Peyer's patch (tissue), 4 donors: ENCODE results near the gene DLGAP1. TPM values are rescaled to one million over a fixed set of nuclear protein-coding genes. Genes with fewer than 3 reads are reported as not detected.
"Not testable (repeated sequence)": the region's sequence is repeated elsewhere in the genome, so short reads cannot be mapped to it uniquely, and the experiment has no call there.

Experiments
- DNase-seq, 3 donors: peaks; one replicate each; pipeline ENCODE4 v3.0.0-alpha.2; 2017 to 2019
- H3K27ac ChIP-seq, 4 donors: fragments of 200-600 bp; sonication (generic); one replicate each; pipeline ENCODE4 v1.5.1; 2016 to 2019
- H3K27me3 ChIP-seq, 2 donors: fragments of 200-600 bp; sonication (generic); one replicate each; pipeline ENCODE4 v1.5.1; 2019
- H3K36me3 ChIP-seq, 3 donors: fragments of 200-600 bp; sonication (generic); one replicate each; pipeline ENCODE4 v1.5.1; 2016 to 2019
- H3K4me1 ChIP-seq, 4 donors: fragments of 200-600 bp; sonication (generic); one replicate each; pipeline ENCODE4 v1.5.1; 2016 to 2019
- H3K4me3 ChIP-seq, 4 donors: fragments of 200-600 bp; sonication (generic); 1 replicate in 3 of 4; 2 replicates in 1 of 4; pipeline ENCODE4 v1.5.1; 2016 to 2019; ENCODE audit warnings: mild to moderate bottlenecking in 1 of 4
- H3K9me3 ChIP-seq, 4 donors: fragments of 200-600 bp; sonication (generic); one replicate each; pipeline ENCODE4 v1.5.1; 2016 to 2019; ENCODE audit warnings: mild to moderate bottlenecking in 1 of 4
- POLR2A ChIP-seq, 2 donors: fragments of 450-650 bp; IDR thresholded peaks; one replicate each; pipeline ENCODE4 v1.5.1; 2017; ENCODE audit warnings: antibody characterized with exemption in 2 of 2, mild to moderate bottlenecking in 2 of 2, moderate library complexity in 2 of 2
- total RNA-seq, 4 donors: library from RNA; depleted of rRNA; stranded (reverse); fragments of >200 nt; gene quantifications; one replicate each; pipeline ENCODE4 v1.1.0, GENCODE V29; 2016
- TF ChIP-seq, protein P1 (sequence below), 6 experiments: fragments of 450-650 bp in 4 of 6; fragments of 200-600 bp in 2 of 6; sonication (generic) in 1 of 6; IDR thresholded peaks; one replicate each; pipeline ENCODE4 v1.5.1; 2017 to 2019; ENCODE audit warnings: antibody characterized with exemption in 6 of 6, mild to moderate bottlenecking in 3 of 6, moderate library complexity in 1 of 6

DLGAP1 gene
- total RNA-seq: 1 to 10 TPM in 3 of 4 donors, under 1 TPM in 1; 0.53 to 4.1 (median 2.1) TPM

DNA sequence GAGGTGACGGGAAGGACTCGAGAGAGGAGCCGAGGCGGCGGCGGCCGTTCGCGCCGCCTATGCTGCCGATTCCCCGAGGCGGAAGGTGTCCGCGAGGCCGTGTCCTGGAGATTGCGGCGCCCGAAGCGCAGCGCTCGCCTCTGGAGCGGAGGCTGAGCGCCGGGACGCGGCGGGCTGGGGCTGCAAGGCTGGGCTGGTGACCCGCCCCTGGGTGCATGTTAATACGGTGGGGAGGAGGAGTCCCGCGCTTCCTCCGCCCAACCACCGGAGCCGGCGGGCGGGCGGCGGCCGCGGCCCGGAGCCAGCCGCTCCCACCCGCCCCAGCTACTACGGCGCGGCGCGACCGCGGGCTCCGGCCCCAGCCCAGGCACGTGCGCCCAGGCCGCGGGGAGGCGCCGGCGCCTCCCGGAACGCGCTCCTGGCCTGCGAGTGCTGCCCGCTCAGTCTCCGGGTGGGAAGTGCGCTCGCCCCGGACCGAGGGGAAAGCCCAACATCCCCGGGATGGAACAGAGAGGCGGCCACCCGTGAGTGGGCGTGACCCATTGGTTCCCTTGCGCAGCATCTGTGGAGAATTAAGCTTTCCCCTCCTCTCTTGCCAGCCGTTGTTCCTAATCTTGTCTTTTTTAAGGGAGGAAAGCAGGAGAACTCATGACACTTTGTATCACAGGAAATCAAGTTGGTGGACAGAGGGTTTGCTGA is at the start of gene DLGAP1:
Gene DLGAP1 (minus strand): TSS at position 195 of the 699 bp plus-strand sequence.
- Histone ChIP-seq H3K27me3 (peaks cover 0 to 15% of the 10 kb centered on the region in 2 donors), H3K27ac (no peak within 1 kb of the TSS), H3K36me3 (no peaks in the 10 kb centered on the region), H3K4me3 (peak within 1 kb of the TSS in 2 of 4 donors; percentile 40 to 42), H3K9me3 (peaks cover 0 to 9% (median 0%) of the 10 kb centered on the region in 4 donors), H3K4me1 (no peaks in the 10 kb centered on the region)
- no peak for TF ChIP-seq POLR2A (IDR thresholded peaks at IDR 0.05)
- TF ChIP-seq, protein P1, sequence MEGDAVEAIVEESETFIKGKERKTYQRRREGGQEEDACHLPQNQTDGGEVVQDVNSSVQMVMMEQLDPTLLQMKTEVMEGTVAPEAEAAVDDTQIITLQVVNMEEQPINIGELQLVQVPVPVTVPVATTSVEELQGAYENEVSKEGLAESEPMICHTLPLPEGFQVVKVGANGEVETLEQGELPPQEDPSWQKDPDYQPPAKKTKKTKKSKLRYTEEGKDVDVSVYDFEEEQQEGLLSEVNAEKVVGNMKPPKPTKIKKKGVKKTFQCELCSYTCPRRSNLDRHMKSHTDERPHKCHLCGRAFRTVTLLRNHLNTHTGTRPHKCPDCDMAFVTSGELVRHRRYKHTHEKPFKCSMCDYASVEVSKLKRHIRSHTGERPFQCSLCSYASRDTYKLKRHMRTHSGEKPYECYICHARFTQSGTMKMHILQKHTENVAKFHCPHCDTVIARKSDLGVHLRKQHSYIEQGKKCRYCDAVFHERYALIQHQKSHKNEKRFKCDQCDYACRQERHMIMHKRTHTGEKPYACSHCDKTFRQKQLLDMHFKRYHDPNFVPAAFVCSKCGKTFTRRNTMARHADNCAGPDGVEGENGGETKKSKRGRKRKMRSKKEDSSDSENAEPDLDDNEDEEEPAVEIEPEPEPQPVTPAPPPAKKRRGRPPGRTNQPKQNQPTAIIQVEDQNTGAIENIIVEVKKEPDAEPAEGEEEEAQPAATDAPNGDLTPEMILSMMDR (IDR thresholded peaks at IDR 0.05): no peak
- peak in 2 of 3 donors; percentile 46 to 70 for DNase-seq

DNA sequence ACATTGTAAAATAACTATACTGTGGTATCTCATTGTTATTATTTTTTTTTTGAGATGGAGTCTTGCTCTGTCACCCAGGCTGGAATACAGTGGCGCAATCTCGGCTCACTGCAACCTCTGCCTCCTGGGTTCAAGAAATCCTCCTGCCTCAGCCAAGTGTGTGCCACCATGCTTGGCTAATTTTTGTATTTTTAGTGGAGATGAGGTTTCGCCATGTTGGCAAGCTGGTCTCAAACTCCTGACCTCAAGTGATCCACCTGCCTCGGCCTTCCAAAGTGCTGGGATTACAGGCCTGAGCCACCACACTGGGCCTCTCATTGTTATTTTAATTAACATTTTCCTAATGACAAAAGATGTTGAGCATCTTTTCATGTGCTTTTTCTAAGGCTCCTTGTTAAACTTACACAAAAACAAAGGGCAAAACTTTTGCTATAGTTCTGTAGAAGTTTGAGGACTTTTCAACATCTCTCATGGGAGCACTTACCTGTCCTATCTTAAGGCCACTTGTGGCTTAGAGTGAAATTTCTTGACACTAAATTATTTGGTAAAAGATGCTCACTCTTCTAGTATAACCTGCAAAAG is 39.7 kb upstream of the DLGAP1 start:
- not testable (repeated sequence) for H3K27ac ChIP-seq, DNase-seq, H3K4me3 ChIP-seq, H3K4me1 ChIP-seq, H3K27me3 ChIP-seq, H3K36me3 ChIP-seq, H3K9me3 ChIP-seq

DNA sequence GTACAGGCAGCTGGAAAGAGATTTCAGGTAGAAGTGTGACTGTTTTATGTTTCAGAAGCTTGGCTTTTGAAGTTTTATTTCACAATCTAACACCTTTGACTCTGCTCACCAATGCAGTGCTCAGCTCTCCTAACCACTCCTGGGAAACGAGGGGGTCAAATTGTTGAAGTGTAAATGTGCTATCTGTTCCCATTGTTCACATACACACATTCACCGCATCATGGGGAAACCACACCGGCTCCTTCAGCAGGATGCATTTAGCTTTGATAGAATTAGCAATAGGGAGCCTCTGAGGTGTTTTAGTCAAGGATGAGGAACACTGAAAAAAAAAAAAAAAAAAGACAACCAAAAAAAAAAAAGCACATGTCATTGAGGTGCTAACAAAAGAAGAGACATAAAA is 13.4 kb upstream of the DLGAP1 start:
- Histone ChIP-seq H3K27me3 (no peaks in the 10 kb centered on the region), H3K36me3 (no peaks in the 10 kb centered on the region), H3K4me3 (no peak overlapping the region), H3K27ac (no peak overlapping the region), H3K9me3 (no peaks in the 10 kb centered on the region), H3K4me1 (no peaks in the 10 kb centered on the region)
- DNase-seq: no peak
- TF ChIP-seq, protein P1 (IDR thresholded peaks at IDR 0.05): no peak
- TF ChIP-seq POLR2A (IDR thresholded peaks at IDR 0.05): no peak

DNA sequence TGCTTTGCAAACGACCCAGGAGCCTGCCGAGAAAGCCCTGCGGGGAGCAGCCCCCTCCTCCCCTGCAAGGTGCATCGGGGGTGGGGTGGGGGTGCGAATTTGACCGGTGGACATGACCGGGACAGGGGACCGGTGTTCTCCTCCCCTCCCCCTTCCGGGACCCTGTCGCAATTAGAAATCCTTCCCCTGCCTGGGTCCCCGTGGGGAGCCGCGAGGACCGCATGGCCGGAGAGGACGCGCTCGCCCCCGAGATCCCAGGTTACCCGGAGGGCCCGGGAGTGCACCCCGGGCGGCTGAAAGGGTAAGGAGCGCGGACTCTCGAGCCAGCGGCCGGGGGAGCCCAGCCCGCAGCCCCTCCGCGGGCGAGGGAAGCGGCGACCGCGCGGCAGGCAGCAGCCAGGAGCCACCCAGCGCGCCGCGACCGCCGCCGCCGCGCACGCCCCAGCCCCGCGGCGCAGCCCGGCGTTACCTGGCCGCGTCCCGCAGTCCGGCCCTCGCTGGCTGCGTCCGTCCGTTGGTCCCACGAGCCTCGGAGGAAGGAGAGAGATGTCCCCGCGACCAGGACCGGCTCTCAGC is 482 bp downstream of the DLGAP1 start:
- TF ChIP-seq POLR2A (IDR thresholded peaks at IDR 0.05): no peak
- TF ChIP-seq, protein P1 (IDR thresholded peaks at IDR 0.05): no peak
- DNase-seq: no peak
- H3K36me3 ChIP-seq: no peaks in the 10 kb centered on the region
- no peak overlapping the region for H3K27ac ChIP-seq
- H3K9me3 ChIP-seq: peaks cover 0 to 9% (median 0%) of the 10 kb centered on the region in 4 donors
- peak overlapping the region in 2 of 4 donors; percentile 40 to 42 for H3K4me3 ChIP-seq
- peaks cover 0 to 15% of the 10 kb centered on the region in 2 donors for H3K27me3 ChIP-seq
- H3K4me1 ChIP-seq: no peaks in the 10 kb centered on the region

DNA sequence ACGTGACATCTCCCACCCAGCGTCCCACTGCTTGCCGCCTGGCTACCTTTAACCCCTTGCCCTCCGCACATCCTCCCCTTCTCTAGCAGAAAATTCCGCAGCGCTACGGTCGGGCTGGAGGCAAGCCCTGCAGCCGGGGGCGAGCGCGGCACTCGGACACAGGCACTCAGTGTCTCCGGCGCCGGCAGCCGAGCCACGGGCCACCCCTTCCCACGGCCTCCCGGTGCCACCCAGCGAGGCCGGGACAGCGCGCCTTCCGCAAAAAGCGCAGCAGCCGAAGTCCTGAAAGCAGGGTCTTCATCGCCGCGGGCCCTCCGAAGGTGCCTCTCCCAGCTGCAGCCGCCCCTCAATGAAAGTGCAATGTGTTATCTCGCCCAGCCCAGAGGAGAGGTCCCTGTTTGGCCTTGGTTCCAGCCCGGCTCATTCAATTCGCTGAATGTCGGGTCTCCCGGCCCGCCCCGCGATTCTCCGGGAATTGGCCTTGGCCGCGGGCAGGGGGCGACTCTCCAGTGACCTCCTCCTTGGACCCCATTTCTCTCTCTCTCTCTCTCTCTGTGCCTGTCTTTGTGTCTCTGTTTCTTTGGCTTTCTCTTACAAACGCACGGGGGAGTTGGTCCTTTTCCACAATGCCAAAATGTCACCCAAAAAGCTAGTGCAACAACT is 1.1 kb downstream of the DLGAP1 start:
- DNase-seq: peak in 1 of 3 donors; percentile 48
- TF ChIP-seq, protein P1 (IDR thresholded peaks at IDR 0.05): no peak
- no peak for TF ChIP-seq POLR2A (IDR thresholded peaks at IDR 0.05)
- Histone ChIP-seq H3K27me3 (peaks cover 0 to 15% of the 10 kb centered on the region in 2 donors), H3K4me3 (peak overlapping the region in 1 of 4 donors; percentile 40), H3K36me3 (no peaks in the 10 kb centered on the region), H3K9me3 (peaks cover 0 to 9% (median 0%) of the 10 kb centered on the region in 4 donors), H3K27ac (no peak overlapping the region), H3K4me1 (no peaks in the 10 kb centered on the region)

DNA sequence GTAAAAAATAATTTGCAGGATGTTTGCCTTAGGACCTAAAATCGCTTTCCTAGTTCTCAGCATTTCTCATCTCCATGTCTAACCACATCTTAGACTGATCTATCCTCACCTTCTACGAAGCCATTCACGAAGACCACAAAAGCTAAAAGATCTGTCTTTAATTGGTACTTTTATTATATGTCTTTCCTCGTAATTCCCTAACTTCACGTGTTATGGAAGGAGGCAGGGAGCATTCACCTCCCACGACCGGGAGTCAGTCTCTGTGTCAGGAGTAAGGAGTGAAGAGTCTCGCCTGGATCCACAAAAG is 1.6 kb downstream of the DLGAP1 start:
- Histone ChIP-seq H3K9me3 (peaks cover 0 to 9% (median 0%) of the 10 kb centered on the region in 4 donors), H3K27me3 (peaks cover 0 to 15% of the 10 kb centered on the region in 2 donors), H3K27ac (no peak overlapping the region), H3K36me3 (no peaks in the 10 kb centered on the region), H3K4me1 (no peaks in the 10 kb centered on the region), H3K4me3 (no peak overlapping the region)
- DNase-seq: no peak
- TF ChIP-seq, protein P1 (IDR thresholded peaks at IDR 0.05): no peak
- TF ChIP-seq POLR2A (IDR thresholded peaks at IDR 0.05): no peak
